Islet of Langerhans (tissue), 1 donor: Measurements from ENCODE around the gene AXIN2.

Source experiments
- FAIRE-seq: peaks from one replicate; lab custom pipeline; 2011; peaks lifted over from hg19 to GRCh38; lab: Jason Lieb, UNC

Gene AXIN2

GRCh38 chr17:65554553-65555223, 6.8 kb downstream of the AXIN2 start:
- FAIRE-seq = no peak

GRCh38 chr17:65553646-65554552, 7.5 kb downstream of the AXIN2 start:
- FAIRE-seq = no peak

- FAIRE-seq = no peak
Measured at GRCh38 chr17:65553009-65553645, 8.3 kb downstream of the AXIN2 start.

GRCh38 chr17:65552214-65552613, 9.2 kb downstream of the AXIN2 start:
- no peak for FAIRE-seq

GRCh38 chr17:65551267-65552040, 10.0 kb downstream of the AXIN2 start:
- FAIRE-seq = no peak

DNA sequence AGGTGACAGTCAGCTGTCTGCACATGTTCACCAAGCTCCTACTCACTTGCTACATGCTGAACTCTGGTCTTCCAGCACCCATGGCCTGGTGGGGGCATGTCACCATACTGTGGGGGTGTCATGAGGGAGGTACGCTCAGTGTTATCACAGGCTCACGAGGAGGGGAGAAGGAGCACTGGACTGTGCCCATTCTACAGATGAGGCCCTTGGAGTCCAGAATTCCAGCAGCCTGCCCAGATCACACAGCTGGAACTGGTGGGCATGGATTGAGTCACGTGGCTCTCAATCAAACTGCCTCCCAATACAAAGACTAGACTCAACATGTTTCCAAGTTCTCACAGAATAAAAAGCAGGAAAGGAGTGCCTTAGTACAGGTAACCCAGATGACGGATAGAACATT, 10.7 kb downstream of the AXIN2 start:
- no peak for FAIRE-seq

GRCh38 chr17:65550075-65550662, 11.3 kb downstream of the AXIN2 start:
- no peak for FAIRE-seq

GRCh38 chr17:65548269-65548969, 13.0 kb downstream of the AXIN2 start:
- FAIRE-seq = no peak

DNA sequence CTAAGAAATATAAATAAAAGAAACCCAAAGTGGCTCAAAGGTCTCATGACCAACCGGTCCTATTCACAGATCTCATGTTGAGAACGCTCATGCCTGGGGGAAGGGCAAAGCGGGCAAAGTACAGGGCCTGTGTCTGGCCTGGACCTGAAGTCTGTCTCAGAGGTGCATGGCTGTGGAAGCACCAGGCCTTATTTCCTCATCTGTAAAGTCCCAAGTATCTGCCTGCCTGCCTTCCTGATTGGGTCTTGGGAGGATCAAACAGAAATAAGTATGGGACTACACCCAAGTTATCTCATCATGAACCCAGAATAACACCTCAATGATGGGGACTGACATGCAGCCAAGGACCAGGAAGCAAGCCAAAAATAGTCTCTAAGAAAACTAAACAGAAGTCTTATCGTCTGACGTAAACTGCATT, 14.2 kb downstream of the AXIN2 start:
- no peak for FAIRE-seq

DNA sequence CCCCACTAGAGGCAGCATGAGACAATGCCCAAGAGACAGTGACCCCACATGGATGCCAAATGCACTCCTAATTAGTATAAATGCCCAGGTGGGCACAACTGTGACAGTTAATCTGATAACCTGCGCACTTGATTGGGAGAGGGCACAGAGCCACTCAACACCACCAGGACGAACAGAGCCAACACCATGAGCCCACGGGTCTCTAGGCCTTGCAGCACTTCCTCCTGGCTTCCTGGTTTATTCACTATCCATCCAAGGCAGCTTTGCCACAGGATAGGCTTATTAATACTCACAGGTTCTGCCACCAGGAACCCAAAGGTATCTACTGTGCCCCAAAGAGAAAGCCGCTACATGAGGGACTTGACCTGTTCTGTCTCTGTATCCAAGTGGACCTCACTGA, 14.9 kb downstream of the AXIN2 start:
- FAIRE-seq = no peak

DNA sequence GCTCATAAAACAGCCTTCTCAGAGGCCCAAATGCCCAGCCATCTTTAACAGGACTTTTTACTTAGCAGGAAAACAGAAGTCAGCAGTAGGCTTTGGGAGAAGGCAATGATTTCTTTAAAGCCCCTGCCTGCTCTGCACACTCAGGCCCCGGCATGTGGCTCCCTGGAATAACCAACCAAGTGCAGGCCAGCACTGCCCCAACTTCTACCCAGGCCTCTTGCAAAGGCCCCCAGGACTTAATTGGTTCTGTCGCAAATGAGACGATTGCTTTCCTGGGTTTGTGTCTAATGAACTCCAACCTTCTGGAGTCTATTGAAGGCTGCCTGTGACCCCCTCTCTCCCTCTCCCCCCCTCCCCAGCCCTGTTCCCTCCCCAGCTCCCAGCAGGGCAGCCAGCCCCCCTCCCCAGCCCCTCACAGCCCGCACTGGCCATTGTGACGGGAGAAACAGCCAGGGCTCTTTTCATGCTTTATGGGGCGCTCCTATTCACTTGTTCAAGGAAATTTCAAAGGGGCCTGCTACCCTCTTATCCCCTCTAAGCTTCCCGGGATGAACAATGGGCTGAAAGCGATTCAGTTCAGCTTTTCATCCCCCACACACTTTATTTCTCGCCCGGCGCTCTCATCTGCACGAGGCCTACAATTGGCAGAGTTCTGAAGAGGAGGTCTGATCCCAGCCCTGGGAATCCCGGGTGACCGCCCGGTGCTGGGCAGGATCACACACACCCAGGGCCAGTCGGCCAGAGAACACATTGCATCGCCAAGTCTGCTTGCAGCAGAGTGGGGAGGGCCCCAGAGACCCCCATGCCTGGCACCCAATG, 15.5 kb downstream of the AXIN2 start:
- no peak for FAIRE-seq

GRCh38 chr17:65544672-65545071, 16.8 kb downstream of the AXIN2 start:
- FAIRE-seq = no peak

GRCh38 chr17:65542610-65543009, 18.8 kb downstream of the AXIN2 start:
- no peak for FAIRE-seq

GRCh38 chr17:65542067-65542466, 19.4 kb downstream of the AXIN2 start:
- FAIRE-seq = no peak

- no peak for FAIRE-seq
Measured at GRCh38 chr17:65541453-65541852, 20.0 kb downstream of the AXIN2 start.

DNA sequence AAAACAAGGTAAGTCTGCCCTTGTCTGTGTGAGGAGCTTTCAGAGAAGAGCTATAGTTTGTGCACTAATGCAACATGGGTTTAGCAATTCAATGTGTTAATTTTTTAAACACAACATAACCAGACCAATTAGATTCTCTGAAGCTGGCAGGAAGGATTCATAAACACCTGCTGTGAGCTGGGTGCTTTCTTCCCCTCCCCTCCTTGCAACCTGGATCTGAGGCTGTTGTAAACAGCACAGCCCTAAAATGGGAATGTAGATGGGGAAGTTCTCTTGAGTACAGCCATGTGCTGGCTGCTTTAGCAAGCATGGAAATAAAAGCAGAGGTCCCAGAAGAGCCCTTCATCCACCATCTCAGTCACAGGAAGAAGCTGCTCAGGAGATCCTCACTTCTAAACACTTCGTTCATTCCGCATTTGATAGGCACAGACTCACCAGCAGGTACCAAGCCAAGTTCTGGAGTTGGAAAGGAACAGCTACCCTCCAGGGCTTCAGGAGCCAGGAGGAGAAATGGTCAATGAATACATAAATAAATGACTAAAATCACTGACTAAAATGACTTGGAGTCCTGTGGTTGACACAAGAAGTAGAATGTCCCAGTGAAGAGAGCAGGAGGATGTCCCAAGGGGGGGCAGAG, 21.7 kb downstream of the AXIN2 start:
- FAIRE-seq = no peak

- no peak for FAIRE-seq
Measured at GRCh38 chr17:65538675-65539529, 22.5 kb downstream of the AXIN2 start.

- FAIRE-seq = no peak
Measured at GRCh38 chr17:65537845-65538674, 23.4 kb downstream of the AXIN2 start.
